ENCODE results near the gene ARHGAP18. TPM values are rescaled to one million over a fixed set of nuclear protein-coding genes. Genes with fewer than 3 reads are reported as not detected.

ARHGAP18 gene
- total RNA-seq, 5 donors from 2014 or later (not counting 1 experiment from before 2014, with no cell fraction given): 3.6 to 4.3 (median 4.0) TPM

DNA sequence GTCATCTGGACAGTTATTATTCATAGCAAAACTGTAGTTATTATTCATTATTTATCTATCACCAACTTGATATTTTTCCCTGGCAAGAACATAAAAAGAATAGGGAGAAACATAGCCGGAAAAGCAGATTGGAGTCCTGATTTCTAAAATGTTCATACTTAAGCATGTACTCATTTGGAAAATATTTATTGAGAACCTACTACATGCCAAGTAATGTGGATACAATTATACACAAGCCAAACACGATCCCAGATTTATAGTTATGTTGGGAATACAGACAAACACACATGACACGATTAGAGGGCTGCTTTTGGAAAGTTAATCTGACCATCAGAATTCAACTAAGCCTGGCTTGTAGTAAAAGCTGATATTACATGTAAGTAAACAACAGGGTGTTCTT, 30.7 kb downstream of the ARHGAP18 start:
- Histone ChIP-seq H3K27me3 (replicated peaks in 1 of 2; ENCODE audit: control insufficient read depth in 2 of 2, extremely low read depth in 1 of 2, insufficient read depth in 2 of 2, low read length in 1 of 2) (no peaks in the 10 kb centered on the region), H3K4me1 (ENCODE audit: control insufficient read depth in 1 of 2, extremely low read depth in 1 of 2, insufficient read depth in 2 of 2, low read length in 2 of 2) (peaks cover 6 to 8% of the 10 kb centered on the region in 2 experiments), H3K36me3 (ENCODE audit: control insufficient read depth in 2 of 2, extremely low read depth in 1 of 2, insufficient read depth in 1 of 2, low read length in 1 of 2) (no peaks in the 10 kb centered on the region), H3K9me3 (no peaks in the 10 kb centered on the region), H3K27ac (ENCODE audit: low read length) (no peak overlapping the region), H3K4me3 (ENCODE audit: control insufficient read depth in 1 of 2, extremely low read depth in 1 of 2, low read length in 1 of 2) (no peak overlapping the region)
- CTCF ChIA-PET: interaction anchor here in 1 of 2 donors (1.3 kb wide), 1 partner anchor 71 kb away, joined by 5 read pairs; no protein-coding TSS in a partner anchor
- no peaks in the 10 kb centered on the region for H3K27me3 Mint-ChIP-seq
- H3K9me3 Mint-ChIP-seq: no peaks in the 10 kb centered on the region
- peaks cover 11 to 34% (median 28%) of the 10 kb centered on the region in 3 donors for H3K4me1 Mint-ChIP-seq
- DNase-seq: no peak
- no peaks in the 10 kb centered on the region for H3K36me3 Mint-ChIP-seq
- no peak overlapping the region for H3K27ac Mint-ChIP-seq
- ATAC-seq (replicated peaks in 1 of 4): no peak
- whole genome bisulfite sequencing (ENCODE audit: insufficient coverage): no CpG with 5 or more reads among the region's 3 CpGs
- H3K4me3 Mint-ChIP-seq: no peak overlapping the region
- POLR2A ChIA-PET: no interaction called here

DNA sequence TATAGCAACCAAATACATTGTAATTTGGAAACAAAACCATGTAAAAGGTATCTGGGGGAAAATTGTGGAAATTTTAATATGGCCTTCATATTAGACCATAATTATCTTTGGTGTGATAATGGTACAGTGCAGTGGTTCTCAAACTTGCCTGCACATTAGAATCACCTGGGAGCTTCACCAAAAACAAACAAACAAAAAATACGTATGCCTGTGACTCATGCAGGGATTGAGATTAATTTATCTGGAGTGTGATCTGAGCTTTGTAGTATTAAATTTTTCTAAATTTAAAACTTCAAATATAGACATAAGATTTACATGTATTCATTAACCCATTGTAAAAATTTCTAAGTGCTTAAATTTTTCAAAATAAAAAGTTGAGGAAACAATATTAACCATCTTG, 31.5 kb downstream of the ARHGAP18 start:
- POLR2A ChIA-PET: no interaction called here
- H3K27me3 ChIP-seq (replicated peaks in 1 of 2; ENCODE audit: control insufficient read depth in 2 of 2, extremely low read depth in 1 of 2, insufficient read depth in 2 of 2, low read length in 1 of 2): no peaks in the 10 kb centered on the region
- H3K36me3 ChIP-seq (ENCODE audit: control insufficient read depth in 2 of 2, extremely low read depth in 1 of 2, insufficient read depth in 1 of 2, low read length in 1 of 2): no peaks in the 10 kb centered on the region
- DNase-seq (no peak), ATAC-seq (replicated peaks in 1 of 4) (no peak)
- H3K27me3 Mint-ChIP-seq: no peaks in the 10 kb centered on the region
- no peak overlapping the region for H3K27ac ChIP-seq (ENCODE audit: low read length)
- H3K4me3 ChIP-seq (ENCODE audit: control insufficient read depth in 1 of 2, extremely low read depth in 1 of 2, low read length in 1 of 2): no peak overlapping the region
- H3K4me1 Mint-ChIP-seq: peaks cover 6 to 31% (median 22%) of the 10 kb centered on the region in 3 donors
- H3K9me3 Mint-ChIP-seq: no peaks in the 10 kb centered on the region
- no peak overlapping the region for H3K4me3 Mint-ChIP-seq
- no peak overlapping the region for H3K27ac Mint-ChIP-seq
- WGBS (ENCODE audit: insufficient coverage): no CpG with 5 or more reads among the region's 1 CpG
- no peaks in the 10 kb centered on the region for H3K9me3 ChIP-seq
- CTCF ChIA-PET: interaction anchor here in 1 of 2 donors (0.6 to 1.3 kb wide), 3 partner anchors 36 to 80 kb away, joined by 3 to 5 read pairs (median 3); no protein-coding TSS in a partner anchor
- H3K36me3 Mint-ChIP-seq: no peaks in the 10 kb centered on the region
- peaks cover 0 to 3% of the 10 kb centered on the region in 2 experiments for H3K4me1 ChIP-seq (ENCODE audit: control insufficient read depth in 1 of 2, extremely low read depth in 1 of 2, insufficient read depth in 2 of 2, low read length in 2 of 2)

DNA sequence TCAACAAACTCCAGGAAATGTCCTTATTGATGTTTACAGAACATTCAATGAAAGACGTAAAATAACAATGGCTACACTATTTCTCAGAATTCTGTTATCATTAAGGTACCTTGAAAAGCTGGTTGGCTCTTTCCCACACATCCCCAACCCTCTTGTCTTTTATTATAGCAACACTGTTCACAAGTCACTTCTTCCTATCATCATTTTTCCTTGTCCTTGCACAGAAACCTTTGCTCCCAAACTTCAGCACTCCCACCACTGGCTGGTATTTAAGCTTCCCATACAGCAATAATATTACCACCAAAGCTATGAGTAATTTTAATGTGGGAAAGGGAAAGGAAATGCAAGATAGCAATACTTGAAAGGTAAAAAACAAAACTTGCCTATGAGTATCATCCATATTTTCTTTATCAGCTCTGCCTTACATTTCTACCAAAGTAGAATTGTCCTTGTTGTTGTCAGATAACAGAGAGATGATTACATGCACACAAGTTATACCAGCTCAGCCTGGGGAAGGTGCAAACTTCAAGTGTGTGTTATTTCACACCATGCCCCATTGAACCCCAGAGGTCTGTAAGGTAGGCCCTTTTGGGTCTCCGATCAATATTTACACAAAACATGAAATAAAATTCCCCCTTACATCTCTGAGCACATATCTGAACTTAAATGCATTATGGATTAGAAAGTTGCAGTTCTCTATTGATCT, 32.2 kb downstream of the ARHGAP18 start:
- Histone ChIP-seq H3K27me3 (replicated peaks in 1 of 2; ENCODE audit: control insufficient read depth in 2 of 2, extremely low read depth in 1 of 2, insufficient read depth in 2 of 2, low read length in 1 of 2) (no peaks in the 10 kb centered on the region), H3K4me1 (ENCODE audit: control insufficient read depth in 1 of 2, extremely low read depth in 1 of 2, insufficient read depth in 2 of 2, low read length in 2 of 2) (peaks cover 0 to 2% of the 10 kb centered on the region in 2 experiments), H3K9me3 (no peaks in the 10 kb centered on the region), H3K27ac (ENCODE audit: low read length) (no peak overlapping the region), H3K36me3 (ENCODE audit: control insufficient read depth in 2 of 2, extremely low read depth in 1 of 2, insufficient read depth in 1 of 2, low read length in 1 of 2) (no peaks in the 10 kb centered on the region), H3K4me3 (ENCODE audit: control insufficient read depth in 1 of 2, extremely low read depth in 1 of 2, low read length in 1 of 2) (no peak overlapping the region)
- Mint-ChIP-seq H3K27ac (no peak overlapping the region), H3K4me1 (peaks cover 11 to 35% (median 27%) of the 10 kb centered on the region in 3 donors), H3K9me3 (no peaks in the 10 kb centered on the region), H3K36me3 (no peaks in the 10 kb centered on the region), H3K4me3 (no peak overlapping the region), H3K27me3 (no peaks in the 10 kb centered on the region)
- ATAC-seq (replicated peaks in 1 of 4) (no peak), DNase-seq (no peak)
- ChIA-PET CTCF (interaction anchor here in 1 of 2 donors (0.6 to 1.3 kb wide), 4 partner anchors 17 to 916 kb away, joined by 3 to 5 read pairs (median 4); no protein-coding TSS in a partner anchor), POLR2A (no interaction called here)
- 50% methylated on average over 1 of the region's 2 CpGs for WGBS (ENCODE audit: insufficient coverage)

DNA sequence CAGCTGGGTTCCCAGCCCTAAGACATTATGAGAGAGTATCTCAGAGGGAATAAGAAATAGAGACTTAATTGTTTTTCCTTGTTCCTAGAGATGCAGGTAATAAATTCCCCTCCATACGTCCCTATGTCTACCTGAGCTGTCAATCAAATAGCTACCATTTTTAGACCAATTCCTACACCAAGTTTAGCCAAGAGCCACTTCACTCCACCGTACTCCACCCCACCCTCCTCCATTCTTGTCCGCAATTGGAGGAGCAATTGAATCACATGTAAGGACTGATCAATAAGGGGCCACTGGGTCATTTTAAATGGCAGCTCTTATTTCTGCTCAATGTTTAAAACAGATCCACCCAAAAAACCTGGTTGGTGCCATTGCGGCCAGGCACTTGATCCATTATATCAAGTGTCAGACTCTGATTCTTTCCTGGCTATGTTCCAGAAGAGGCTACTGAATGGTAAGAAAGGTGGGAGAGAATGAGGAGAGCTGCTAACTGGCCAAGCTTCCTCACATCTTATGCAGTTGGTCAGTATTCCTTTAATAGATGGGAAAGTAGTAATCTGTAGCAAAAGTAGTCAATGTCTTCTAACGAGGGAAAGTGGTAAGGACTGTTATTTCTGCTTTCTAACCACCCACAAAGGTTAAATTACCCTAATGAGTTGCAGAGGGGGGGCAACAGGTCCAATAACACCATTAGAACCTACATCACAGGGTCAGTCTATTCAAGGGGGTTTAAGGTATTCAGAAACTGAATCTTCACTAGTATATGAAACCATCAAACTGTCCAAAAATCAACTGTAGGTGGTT, 34.1 kb downstream of the ARHGAP18 start:
- no peaks in the 10 kb centered on the region for H3K9me3 ChIP-seq
- CTCF ChIA-PET: interaction anchor here (0.6 to 1.4 kb wide), 7 partner anchors 8 to 78 kb away, joined by 3 to 13 read pairs (median 4); partner anchors contain the start of gene ARHGAP18 (in 1 of the 2)
- peaks cover 25 to 44% (median 40%) of the 10 kb centered on the region in 3 donors for H3K4me1 Mint-ChIP-seq
- H3K36me3 Mint-ChIP-seq: no peaks in the 10 kb centered on the region
- H3K4me3 Mint-ChIP-seq: no peak overlapping the region
- DNase-seq (no peak), ATAC-seq (replicated peaks in 1 of 4) (no peak)
- no peaks in the 10 kb centered on the region for H3K9me3 Mint-ChIP-seq
- no peak overlapping the region for H3K4me3 ChIP-seq (ENCODE audit: control insufficient read depth in 1 of 2, extremely low read depth in 1 of 2, low read length in 1 of 2)
- H3K27ac ChIP-seq (ENCODE audit: low read length): no peak overlapping the region
- no peaks in the 10 kb centered on the region for H3K27me3 Mint-ChIP-seq
- no peaks in the 10 kb centered on the region for H3K36me3 ChIP-seq (ENCODE audit: control insufficient read depth in 2 of 2, extremely low read depth in 1 of 2, insufficient read depth in 1 of 2, low read length in 1 of 2)
- no peaks in the 10 kb centered on the region for H3K27me3 ChIP-seq (replicated peaks in 1 of 2; ENCODE audit: control insufficient read depth in 2 of 2, extremely low read depth in 1 of 2, insufficient read depth in 2 of 2, low read length in 1 of 2)
- H3K4me1 ChIP-seq (ENCODE audit: control insufficient read depth in 1 of 2, extremely low read depth in 1 of 2, insufficient read depth in 2 of 2, low read length in 2 of 2): peaks cover 12 to 17% of the 10 kb centered on the region in 2 experiments
- H3K27ac Mint-ChIP-seq: no peak overlapping the region
- WGBS (ENCODE audit: insufficient coverage): 100% methylated on average over 3 of the region's 5 CpGs
- POLR2A ChIA-PET: no interaction called here

DNA sequence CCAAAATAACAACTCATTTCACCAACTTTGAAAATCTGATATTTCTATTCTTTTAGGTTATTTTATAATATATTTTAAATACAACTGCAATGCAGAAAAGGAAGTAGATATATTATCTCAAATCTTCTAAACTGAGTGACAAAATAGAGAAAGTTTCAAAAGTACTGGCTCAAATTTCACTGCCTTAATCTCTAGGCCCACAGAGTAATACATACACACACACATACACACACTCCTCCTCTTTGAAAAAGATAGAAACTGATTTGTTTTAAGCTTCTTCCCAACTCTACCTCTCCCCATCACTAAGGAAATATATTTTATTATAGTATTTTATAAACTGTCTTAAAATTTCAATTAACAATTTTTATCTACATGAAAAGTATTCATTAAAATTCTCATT, 36.2 kb downstream of the ARHGAP18 start:
- H3K36me3 ChIP-seq (ENCODE audit: control insufficient read depth in 2 of 2, extremely low read depth in 1 of 2, insufficient read depth in 1 of 2, low read length in 1 of 2): no peaks in the 10 kb centered on the region
- no peaks in the 10 kb centered on the region for H3K27me3 ChIP-seq (replicated peaks in 1 of 2; ENCODE audit: control insufficient read depth in 2 of 2, extremely low read depth in 1 of 2, insufficient read depth in 2 of 2, low read length in 1 of 2)
- ATAC-seq (replicated peaks in 1 of 4): no peak
- peaks cover 12 to 17% of the 10 kb centered on the region in 2 experiments for H3K4me1 ChIP-seq (ENCODE audit: control insufficient read depth in 1 of 2, extremely low read depth in 1 of 2, insufficient read depth in 2 of 2, low read length in 2 of 2)
- H3K4me3 ChIP-seq (ENCODE audit: control insufficient read depth in 1 of 2, extremely low read depth in 1 of 2, low read length in 1 of 2): no peak overlapping the region
- no peak for DNase-seq
- ChIA-PET POLR2A (no interaction called here), CTCF (interaction anchor here in 1 of 2 donors (0.7 to 1.7 kb wide), 6 partner anchors 8 to 76 kb away, joined by 3 to 5 read pairs (median 3); no protein-coding TSS in a partner anchor)
- no peak overlapping the region for H3K27ac ChIP-seq (ENCODE audit: low read length)
- H3K4me3 Mint-ChIP-seq: no peak overlapping the region
- H3K9me3 ChIP-seq: no peaks in the 10 kb centered on the region
- H3K9me3 Mint-ChIP-seq: no peaks in the 10 kb centered on the region
- H3K36me3 Mint-ChIP-seq: no peaks in the 10 kb centered on the region
- H3K27ac Mint-ChIP-seq: peak overlapping the region in 1 of 2 donors; percentile 75
- no peaks in the 10 kb centered on the region for H3K27me3 Mint-ChIP-seq
- H3K4me1 Mint-ChIP-seq: peaks cover 25 to 41% (median 38%) of the 10 kb centered on the region in 3 donors

DNA sequence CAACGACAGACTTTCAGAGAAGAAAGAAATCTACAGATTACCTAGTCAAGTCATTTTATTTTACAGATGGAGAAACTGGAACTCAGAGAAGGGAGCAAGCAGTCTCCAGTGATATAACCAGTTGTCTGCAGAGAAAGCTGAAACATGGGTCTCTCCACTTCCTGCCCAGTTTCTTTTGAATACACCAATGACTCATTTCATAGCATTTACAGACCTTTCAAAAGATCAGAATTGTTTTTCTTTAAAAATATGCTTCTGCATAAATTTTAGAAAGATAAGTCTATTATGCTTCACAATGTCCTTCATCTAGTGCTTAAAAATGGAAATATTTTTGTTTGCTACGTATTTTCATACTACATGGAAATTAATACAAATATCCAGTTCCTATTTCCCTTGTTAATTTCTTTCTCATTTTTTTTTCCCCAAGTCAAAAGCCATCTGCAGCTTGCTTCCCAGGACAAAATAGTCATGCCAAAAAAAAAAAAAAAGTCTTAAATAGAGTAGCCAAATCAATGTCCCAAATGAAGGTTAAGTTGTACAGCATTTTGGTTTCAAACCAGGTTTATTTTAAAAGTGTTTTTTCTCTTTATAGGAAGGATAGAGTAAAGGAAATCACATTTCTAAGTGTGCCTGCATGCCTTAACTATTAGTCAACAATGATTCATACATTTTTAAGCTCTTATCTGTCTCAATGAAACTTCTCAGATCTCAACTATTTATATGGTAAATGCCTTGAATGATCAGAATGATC, 36.9 kb downstream of the ARHGAP18 start:
- H3K9me3 ChIP-seq: no peaks in the 10 kb centered on the region
- H3K27me3 ChIP-seq (replicated peaks in 1 of 2; ENCODE audit: control insufficient read depth in 2 of 2, extremely low read depth in 1 of 2, insufficient read depth in 2 of 2, low read length in 1 of 2): no peaks in the 10 kb centered on the region
- no peaks in the 10 kb centered on the region for H3K36me3 ChIP-seq (ENCODE audit: control insufficient read depth in 2 of 2, extremely low read depth in 1 of 2, insufficient read depth in 1 of 2, low read length in 1 of 2)
- no peak overlapping the region for H3K4me3 ChIP-seq (ENCODE audit: control insufficient read depth in 1 of 2, extremely low read depth in 1 of 2, low read length in 1 of 2)
- Mint-ChIP-seq H3K27me3 (no peaks in the 10 kb centered on the region), H3K27ac (peak overlapping the region; percentile 89 to 91), H3K4me1 (peaks cover 25 to 37% (median 34%) of the 10 kb centered on the region in 3 donors), H3K4me3 (peak overlapping the region; percentile 60 to 80 (median 74)), H3K36me3 (no peaks in the 10 kb centered on the region), H3K9me3 (no peaks in the 10 kb centered on the region)
- DNase-seq: peak in 1 of 35 experiments; percentile 53
- WGBS (ENCODE audit: insufficient coverage): no CpG with 5 or more reads among the region's 2 CpGs
- peaks cover 12 to 17% of the 10 kb centered on the region in 2 experiments for H3K4me1 ChIP-seq (ENCODE audit: control insufficient read depth in 1 of 2, extremely low read depth in 1 of 2, insufficient read depth in 2 of 2, low read length in 2 of 2)
- peak overlapping the region; percentile 72 for H3K27ac ChIP-seq (ENCODE audit: low read length)
- ATAC-seq (replicated peaks in 1 of 4): peak; percentile 55 to 87 (median 82)
- ChIA-PET CTCF (interaction anchor here (0.6 to 1.7 kb wide), 11 partner anchors 9 to 349 kb away, joined by 3 to 7 read pairs (median 3); partner anchors contain the start of gene ARHGAP18 (in 1 of the 2)), POLR2A (interaction anchor here in 1 of 2 donors (1.0 kb wide), 1 partner anchor 75 kb away, joined by 4 read pairs; no protein-coding TSS in a partner anchor)
